H1 (cell line): ENCODE results near the gene UBE4A. TPM values are rescaled to one million over a fixed set of nuclear protein-coding genes. Genes with fewer than 3 reads are reported as not detected.

Source experiments
- CTCF ChIA-PET: fragments of 300-600 bp; sonication (Branson Sonifier 250); formaldehyde crosslinking; loops from one replicate; lab custom pipeline; 2021; ENCODE audit not compliant: partially characterized antibody; lab: Charles Lee
- POLR2A ChIA-PET: fragments of 300-600 bp; sonication (Branson Sonifier 250); formaldehyde crosslinking; loops from one replicate; lab custom pipeline; 2021; ENCODE audit warnings: inconsistent platforms; ENCODE audit not compliant: partially characterized antibody; lab: Charles Lee
- DNase-seq, 2 experiments: peaks; one replicate each; pipeline versions ENCODE4 v3.0.0 to v3.0.0-alpha.2; 2010 to 2022; ENCODE audit warnings: low spot score in 2 of 2, low read depth in 1 of 2, mixed read lengths in 1 of 2
- FAIRE-seq: peaks from 2 replicates; lab custom pipeline; 2011; peaks lifted over from hg19 to GRCh38; lab: Jason Lieb, UNC
- H2AFZ ChIP-seq: 2 replicates; pipeline ENCODE4 v1.8.1; 2012; ENCODE audit warnings: low read length, inconsistent platforms
- H2AK5ac ChIP-seq: 2 replicates; pipeline ENCODE4 v1.6.1; 2013; ENCODE audit warnings: low read depth, low read length
- H2BK120ac ChIP-seq: replicated peaks from 2 replicates; pipeline ENCODE3; 2013; ENCODE audit warnings: low read depth, low read length, inconsistent platforms
- H2BK12ac ChIP-seq: 2 replicates; pipeline ENCODE4 v1.6.1; 2013; ENCODE audit warnings: low read depth, low read length
- H2BK15ac ChIP-seq: 2 replicates; pipeline ENCODE4 v1.6.1; 2013; ENCODE audit warnings: low read length
- H2BK20ac ChIP-seq: 2 replicates; pipeline ENCODE4 v1.6.1; 2013; ENCODE audit warnings: low read length
- H2BK5ac ChIP-seq: 2 replicates; pipeline ENCODE4 v1.6.1; 2013; ENCODE audit warnings: low read depth, low read length
- H3K14ac ChIP-seq: 2 replicates; pipeline ENCODE4 v1.6.1; 2013; ENCODE audit warnings: inconsistent platforms; ENCODE audit not compliant: insufficient read length
- H3K18ac ChIP-seq: 2 replicates; pipeline ENCODE4 v1.6.1; 2013; ENCODE audit warnings: low read length; ENCODE audit errors: extremely low read depth
- H3K23ac ChIP-seq: 2 replicates; pipeline ENCODE4 v1.6.1; 2013; ENCODE audit warnings: inconsistent platforms; ENCODE audit not compliant: insufficient read length
- H3K23me2 ChIP-seq: 2 replicates; pipeline ENCODE4 v1.6.1; 2013; ENCODE audit warnings: low read depth, low read length
- H3K27ac ChIP-seq: 2 replicates; pipeline ENCODE4 v1.6.1; 2011; ENCODE audit warnings: low read depth, low read length, inconsistent platforms
- H3K27me3 ChIP-seq, 4 experiments: replicated peaks in 1 of 4; 1 replicate in 1 of 4; 2 replicates in 3 of 4; pipeline versions ENCODE4 v1.6.1 to v1.8.1; 2011 to 2013; ENCODE audit warnings: low read length in 3 of 4, mild to moderate bottlenecking in 3 of 4, inconsistent platforms in 2 of 4, mixed read lengths in 2 of 4, moderate library complexity in 1 of 4; ENCODE audit not compliant: control insufficient read depth in 3 of 4, insufficient read depth in 3 of 4; ENCODE audit errors: extremely low read depth in 1 of 4
- H3K36me3 ChIP-seq, 4 experiments: 2 replicates each; pipeline versions ENCODE4 v1.6.1 to v1.8.1; 2011 to 2013; ENCODE audit warnings: mild to moderate bottlenecking in 4 of 4, low read length in 3 of 4, moderate library complexity in 2 of 4, control low read depth in 1 of 4, inconsistent platforms in 1 of 4; ENCODE audit not compliant: insufficient read depth in 4 of 4, control insufficient read depth in 2 of 4
- H3K4ac ChIP-seq: replicated peaks from 2 replicates; pipeline ENCODE3; 2013; ENCODE audit warnings: low read length, low read depth, mixed read lengths, inconsistent platforms; ENCODE audit not compliant: insufficient read length
- H3K4me1 ChIP-seq, 4 experiments: replicated peaks in 1 of 4; 1 replicate in 1 of 4; 2 replicates in 3 of 4; pipeline versions ENCODE4 v1.6.1 to v1.8.1; 2011 to 2013; ENCODE audit warnings: low read length in 3 of 4, inconsistent platforms in 2 of 4, mixed read lengths in 1 of 4; ENCODE audit not compliant: insufficient read depth in 4 of 4, control insufficient read depth in 3 of 4
- H3K4me2 ChIP-seq, 2 experiments: 2 replicates each; pipeline versions ENCODE4 v1.6.1 to v1.8.1; 2011 to 2013; ENCODE audit warnings: low read depth in 2 of 2, low read length in 2 of 2, control low read depth in 1 of 2, inconsistent platforms in 1 of 2, mild to moderate bottlenecking in 1 of 2; ENCODE audit not compliant: insufficient read depth in 1 of 2
- H3K4me3 ChIP-seq, 4 experiments: fragments of 200-600, 300-600 bp in 1 of 4; sonication (generic), shearing (Covaris generic), sonication (Bioruptor Twin) in 1 of 4; 2 replicates each; pipeline versions ENCODE4 v1.5.1 to v1.8.1; 2011 to 2016; ENCODE audit warnings: low read length in 4 of 4, low read depth in 3 of 4, control low read depth in 2 of 4, inconsistent platforms in 2 of 4, mild to moderate bottlenecking in 2 of 4, mixed read lengths in 1 of 4, moderate library complexity in 1 of 4; ENCODE audit not compliant: insufficient read depth in 2 of 4; ENCODE audit errors: extremely low read depth in 1 of 4
- H3K56ac ChIP-seq: replicated peaks from 2 replicates; pipeline ENCODE3; 2013; ENCODE audit warnings: low read depth, mild to moderate bottlenecking, mixed read lengths, low read length, inconsistent platforms; ENCODE audit not compliant: insufficient read length
- H3K79me1 ChIP-seq: 2 replicates; pipeline ENCODE4 v1.6.1; 2013; ENCODE audit warnings: low read depth, low read length, control low read depth
- H3K79me2 ChIP-seq, 2 experiments: 2 replicates each; pipeline versions ENCODE4 v1.6.1 to v1.8.1; 2012 to 2013; ENCODE audit warnings: low read length in 2 of 2, mild to moderate bottlenecking in 2 of 2, inconsistent platforms in 1 of 2; ENCODE audit not compliant: insufficient read depth in 2 of 2, control insufficient read depth in 1 of 2
- H3K9ac ChIP-seq, 4 experiments: replicated peaks in 1 of 4; 1 replicate in 1 of 4; 2 replicates in 3 of 4; pipeline versions ENCODE4 v1.6.1 to v1.8.1; 2011 to 2013; ENCODE audit warnings: low read depth in 3 of 4, low read length in 3 of 4, control low read depth in 2 of 4, mild to moderate bottlenecking in 2 of 4, moderate library complexity in 2 of 4, inconsistent platforms in 1 of 4; ENCODE audit errors: extremely low read depth in 1 of 4
- H3K9me3 ChIP-seq, 2 experiments: 2 replicates each; pipeline versions ENCODE4 v1.6.1 to v1.8.1; 2012 to 2013; ENCODE audit warnings: mild to moderate bottlenecking in 2 of 2, moderate library complexity in 2 of 2, control low read depth in 1 of 2, inconsistent platforms in 1 of 2, low read depth in 1 of 2, low read length in 1 of 2, mixed read lengths in 1 of 2; ENCODE audit not compliant: insufficient read depth in 2 of 2
- H4K20me1 ChIP-seq, 2 experiments: replicated peaks in 1 of 2; 2 replicates each; pipeline versions ENCODE3 to v1.8.1; 2011 to 2013; ENCODE audit warnings: inconsistent platforms in 2 of 2, low read length in 2 of 2, mild to moderate bottlenecking in 1 of 2; ENCODE audit not compliant: insufficient read depth in 2 of 2, control insufficient read depth in 1 of 2
- H4K5ac ChIP-seq: 2 replicates; pipeline ENCODE4 v1.6.1; 2013; ENCODE audit warnings: low read length, low read depth, mixed read lengths, inconsistent platforms; ENCODE audit not compliant: insufficient read length
- H4K8ac ChIP-seq: 2 replicates; pipeline ENCODE4 v1.8.0; 2013; ENCODE audit warnings: mild to moderate bottlenecking, moderate library complexity, low read length, inconsistent platforms; ENCODE audit not compliant: insufficient read depth; ENCODE audit errors: extremely low read depth
- H4K91ac ChIP-seq: replicated peaks from 2 replicates; pipeline ENCODE3; 2013; ENCODE audit warnings: low read length, mixed read lengths, inconsistent platforms; ENCODE audit not compliant: insufficient read length
- E2F6 ChIP-seq: IDR thresholded peaks from 2 replicates; pipeline ENCODE4 v1.6.1; 2012; ENCODE audit warnings: inconsistent platforms
- WGBS, 2 experiments: shearing (Covaris generic) in 1 of 2; methylation state at CpG; one replicate each; pipeline versions ENCODE4 v1.1.6 to v1.1.7; 2013 to 2015; ENCODE audit warnings: low lambda C conversion rate in 2 of 2, mixed read lengths in 2 of 2, inconsistent platforms in 1 of 2, low coverage in 1 of 2, missing lambda C conversion rate in 1 of 2; ENCODE audit not compliant: insufficient replicate concordance in 2 of 2, insufficient coverage in 1 of 2, insufficient read length in 1 of 2; ENCODE audit errors: extremely low coverage in 1 of 2, missing lambda C conversion rate in 1 of 2; 5-methylcytosine and 5-hydroxymethylcytosine counted together
- polyA plus RNA-seq, 7 experiments: library from polyadenylated mRNA; depleted of rRNA in 3 of 7; stranded (reverse) in 5 of 7; unstranded in 2 of 7; fragments of >200 nt in 5 of 7; fragments of 200-250 nt in 2 of 7; gene quantifications; 1 replicate in 5 of 7; 2 replicates in 1 of 7; 4 replicates in 1 of 7; pipeline versions ENCODE4 v1.2.1 to v1.2.3, GENCODE V29; 2011 to 2013; ENCODE audit warnings: missing spikeins in 2 of 7, mixed read lengths in 2 of 7
- total RNA-seq: library from RNA; stranded (reverse); fragmentation: NEBNext Ultra II Directional; extraction: Animal tissue kit (Norgen Biotek cat#: 25700); gene quantifications from 2 replicates; pipeline ENCODE4 v1.2.1, GENCODE V29; 2021

Gene UBE4A
- total and polyA plus RNA-seq, 2 of the 8 experiments (the other 6 are each of a cell fraction or from before 2014, with no cell fraction given) = 11.3 to 34.5 TPM

GRCh38 chr11:118382954-118383353 is 23.6 kb downstream of the UBE4A start:
- Histone ChIP-seq H2BK120ac (no peak overlapping the region), H3K36me3 (peaks cover 4 to 84% (median 52%) of the 10 kb centered on the region in 4 experiments), H3K79me1 (no peaks in the 10 kb centered on the region), H3K23ac (no peak overlapping the region), H4K20me1 (no peaks in the 10 kb centered on the region), H4K91ac (no peak overlapping the region), H3K18ac (no peak overlapping the region), H3K27me3 (no peaks in the 10 kb centered on the region), H2BK20ac (no peak overlapping the region), H2AFZ (no peak overlapping the region), H3K14ac (no peak overlapping the region), H2BK5ac (no peak overlapping the region), H3K4me2 (no peak overlapping the region), H3K4ac (no peak overlapping the region), H3K23me2 (no peaks in the 10 kb centered on the region), H4K5ac (no peak overlapping the region), H3K9ac (no peak overlapping the region), H3K27ac (no peak overlapping the region), H3K9me3 (no peaks in the 10 kb centered on the region), H2AK5ac (no peak overlapping the region), H3K4me1 (no peaks in the 10 kb centered on the region), H3K79me2 (no peaks in the 10 kb centered on the region), H2BK12ac (no peak overlapping the region), H2BK15ac (no peak overlapping the region), H4K8ac (no peak overlapping the region), H3K56ac (no peak overlapping the region), H3K4me3 (no peak overlapping the region)
- WGBS, 2 experiments = 96% methylated on average over 3 of the region's 3 CpGs; no CpG with 5 or more reads in 1 of the 2 experiments
- CTCF ChIA-PET = interaction anchor here (0.6 kb wide), 1 partner anchor 188 kb away, joined by 3 read pairs; no protein-coding TSS in a partner anchor
- DNase-seq = no peak
- no peak for FAIRE-seq
- TF ChIP-seq E2F6 = no peak
- POLR2A ChIA-PET = interaction anchor here (1.0 kb wide), 1 partner anchor 14 kb away, joined by 3 read pairs; no protein-coding TSS in a partner anchor
